CD4-positive, alpha-beta T cell treated with Interleukin-4 for 1 hour (primary cell): ENCODE measurements around the gene FAM20A.
A peak's percentile ranks its signal among the peaks of the same experiment; 100 is the strongest.

Experiments used
- DNase-seq, 2 donors: peaks; one replicate each; pipeline ENCODE4 v3.0.0-alpha.2; 2020 to 2022

The FAM20A gene

DNA sequence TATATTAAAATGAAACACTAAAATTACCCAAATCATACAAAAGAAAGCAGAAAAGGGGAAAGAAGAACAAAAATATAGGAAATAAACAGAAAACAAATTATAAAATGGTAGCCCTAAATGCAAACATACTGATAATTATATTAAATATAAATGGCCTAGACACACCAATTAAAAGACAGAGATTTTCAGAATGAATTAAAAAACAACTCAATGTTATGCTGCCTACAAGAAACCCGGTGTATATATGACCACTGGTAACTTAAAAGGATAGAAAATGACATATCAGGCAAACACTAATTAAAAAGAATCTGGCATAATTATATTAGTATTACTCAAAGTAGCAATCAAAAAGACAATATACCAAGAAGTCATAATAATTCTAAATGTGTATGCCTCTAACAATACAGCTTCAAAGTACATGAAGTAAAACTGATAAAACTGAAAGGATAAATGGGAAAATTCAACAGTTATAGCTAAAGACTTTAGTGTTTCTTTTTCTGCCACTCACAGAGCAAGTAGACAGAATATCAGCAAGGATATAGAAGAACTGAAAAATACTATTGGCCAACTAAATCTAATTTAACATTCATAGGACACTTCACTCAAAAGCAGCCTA is 7.5 kb upstream of the FAM20A start:
- no peak for DNase-seq

DNA sequence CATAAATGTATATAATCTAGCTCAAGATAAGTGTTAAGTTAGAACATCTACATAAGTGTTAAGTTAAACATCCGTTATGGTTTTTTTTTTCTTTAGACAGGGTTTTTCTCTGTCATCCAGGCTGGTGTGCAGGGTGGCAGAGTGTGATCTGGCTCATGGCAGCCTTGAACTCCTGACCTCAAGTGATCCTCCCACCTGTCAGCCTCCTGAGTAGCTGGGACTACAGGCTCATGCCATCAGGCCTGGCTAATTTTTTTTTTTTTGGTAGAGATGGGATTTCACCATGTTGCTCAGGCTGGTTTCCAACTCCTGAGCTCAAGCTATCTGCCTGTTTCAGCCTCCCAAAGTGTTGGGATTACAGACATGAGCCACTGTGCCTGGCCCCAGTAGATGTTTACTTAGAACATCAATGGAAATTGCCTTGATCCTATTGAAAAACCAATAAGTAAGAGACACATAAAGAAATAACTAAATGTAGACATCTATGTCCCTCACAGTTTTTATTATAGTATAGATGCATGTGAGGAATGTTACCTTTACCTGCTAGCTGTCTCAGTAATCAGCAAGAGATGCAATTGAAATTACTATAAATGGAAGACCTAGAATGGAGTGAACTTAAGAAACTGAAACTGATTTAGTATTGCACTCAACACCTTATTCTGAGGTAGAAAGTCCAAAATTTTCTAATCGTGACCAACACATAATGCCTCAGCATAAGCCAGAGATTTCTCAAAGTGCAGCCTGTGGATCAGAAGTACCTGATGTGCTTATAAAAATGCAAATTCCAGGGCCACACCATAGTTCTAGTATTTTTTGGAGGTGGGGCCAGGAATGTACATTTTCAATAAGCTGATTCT is 5.5 kb upstream of the FAM20A start:
- DNase-seq, result no peak

DNA sequence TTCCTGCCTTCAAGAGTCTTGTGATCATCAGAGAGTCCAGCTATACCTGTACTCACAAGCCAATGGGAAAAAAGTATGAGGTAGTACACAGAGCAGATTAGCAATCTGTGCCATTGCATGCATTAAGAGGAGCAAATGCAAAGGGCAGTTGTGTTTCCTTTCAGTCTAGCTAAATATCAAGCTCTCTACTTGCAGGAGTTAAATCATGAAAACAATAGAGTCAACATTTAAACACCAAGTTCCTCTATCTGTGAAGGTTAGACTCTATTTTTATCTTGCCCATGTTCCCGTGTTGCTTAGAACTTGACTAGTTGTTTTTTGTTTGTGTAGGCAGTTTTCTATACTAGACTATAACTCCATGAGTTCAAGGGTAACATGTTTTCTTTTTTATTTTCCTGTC is 4.7 kb upstream of the FAM20A start:
- DNase-seq, result no peak

DNA sequence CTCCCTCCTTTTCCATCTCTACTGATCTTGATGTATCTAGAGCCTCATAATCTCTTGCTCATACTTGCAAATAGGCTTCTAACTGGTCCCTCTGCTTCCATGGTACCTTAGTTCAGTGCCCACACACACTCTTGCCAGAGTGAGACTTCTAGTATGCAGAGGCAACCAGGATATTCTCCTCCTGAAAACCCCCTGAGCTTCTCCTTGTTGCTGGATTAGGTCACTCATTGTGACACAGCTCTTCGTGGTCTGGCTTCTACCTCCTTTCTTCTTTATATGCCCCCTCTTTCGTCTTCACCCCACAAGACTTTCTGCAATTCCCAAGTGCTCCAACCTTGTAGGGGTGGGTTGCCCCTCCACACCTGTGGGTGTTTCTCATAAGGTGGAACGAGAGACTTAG is 2.5 kb upstream of the FAM20A start:
- no peak for DNase-seq

DNA sequence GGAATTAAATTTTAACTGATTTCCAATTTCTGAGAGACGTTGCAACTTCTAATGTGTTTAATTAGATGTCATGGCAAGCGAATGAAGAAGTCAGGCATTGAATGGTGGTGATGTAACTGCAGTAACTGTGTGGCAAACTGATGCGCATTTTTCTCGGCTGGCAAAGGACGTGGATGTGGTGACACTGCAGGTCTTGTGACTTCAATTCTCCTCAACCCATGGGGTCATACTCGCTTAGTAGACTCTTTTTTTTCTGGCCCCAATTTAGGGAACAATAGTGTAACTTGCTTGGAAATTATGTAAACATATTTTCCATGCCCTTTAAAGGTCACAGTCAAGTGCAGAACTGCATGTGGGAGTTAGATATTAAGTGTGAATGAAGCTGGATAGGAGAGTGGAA is 1.9 kb upstream of the FAM20A start:
- DNase-seq, result peak in 1 of 2 donors; percentile 74

DNA sequence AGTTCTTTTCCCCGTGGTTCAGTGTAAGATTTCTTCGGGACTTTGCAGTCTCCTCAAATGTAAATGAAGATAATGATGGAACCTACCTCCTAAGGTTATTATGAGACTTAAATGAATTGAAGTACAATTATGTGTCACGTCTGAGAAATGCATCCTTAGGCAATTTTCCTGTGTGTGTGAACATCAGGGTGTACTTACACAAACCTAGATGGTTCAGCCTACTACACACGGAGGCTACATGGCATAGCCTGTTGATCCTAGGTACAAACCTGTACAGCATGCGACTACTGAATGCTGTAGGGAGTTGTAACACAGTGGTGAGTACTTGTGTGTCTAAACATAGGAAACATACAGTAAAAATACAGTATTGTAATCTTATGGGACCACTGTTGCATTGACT is 1.1 kb upstream of the FAM20A start:
- DNase-seq, result no peak

DNA sequence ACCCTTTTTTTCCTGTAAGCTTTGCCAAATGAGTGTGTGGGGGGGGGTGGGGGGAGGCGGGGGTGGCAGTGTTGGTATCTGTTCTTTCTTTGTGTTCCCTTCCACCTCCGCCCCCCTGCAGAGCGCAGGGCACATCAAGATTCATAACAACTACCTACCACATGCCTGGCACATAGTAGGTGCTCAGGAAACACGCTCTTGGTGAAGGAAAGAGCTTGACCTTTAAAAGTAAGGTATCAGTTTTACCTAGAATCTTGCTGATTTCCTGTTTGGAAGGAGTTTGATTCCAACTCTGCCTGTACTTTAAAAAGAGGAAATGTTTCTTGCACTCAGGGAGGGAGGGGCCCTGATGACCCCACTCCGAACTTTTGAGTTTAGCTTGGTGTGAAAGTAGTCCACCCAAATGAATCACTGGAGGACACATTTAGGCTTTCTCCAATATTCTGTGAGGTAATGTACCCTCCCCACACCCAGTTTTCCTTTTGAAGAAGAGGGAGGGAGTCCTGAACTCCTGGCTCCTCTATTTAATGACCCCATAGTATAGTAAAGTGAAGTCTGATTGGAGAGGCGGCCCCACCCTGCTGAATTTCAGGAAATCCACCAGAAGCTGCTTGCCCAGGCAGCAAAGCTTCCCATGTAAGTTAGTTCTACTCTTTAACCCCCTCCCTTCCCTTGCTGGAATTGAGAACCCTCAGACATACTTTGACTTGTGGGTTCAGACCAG is 560 bp upstream of the FAM20A start:
- DNase-seq, result peak in 1 of 2 donors; percentile 51

DNA sequence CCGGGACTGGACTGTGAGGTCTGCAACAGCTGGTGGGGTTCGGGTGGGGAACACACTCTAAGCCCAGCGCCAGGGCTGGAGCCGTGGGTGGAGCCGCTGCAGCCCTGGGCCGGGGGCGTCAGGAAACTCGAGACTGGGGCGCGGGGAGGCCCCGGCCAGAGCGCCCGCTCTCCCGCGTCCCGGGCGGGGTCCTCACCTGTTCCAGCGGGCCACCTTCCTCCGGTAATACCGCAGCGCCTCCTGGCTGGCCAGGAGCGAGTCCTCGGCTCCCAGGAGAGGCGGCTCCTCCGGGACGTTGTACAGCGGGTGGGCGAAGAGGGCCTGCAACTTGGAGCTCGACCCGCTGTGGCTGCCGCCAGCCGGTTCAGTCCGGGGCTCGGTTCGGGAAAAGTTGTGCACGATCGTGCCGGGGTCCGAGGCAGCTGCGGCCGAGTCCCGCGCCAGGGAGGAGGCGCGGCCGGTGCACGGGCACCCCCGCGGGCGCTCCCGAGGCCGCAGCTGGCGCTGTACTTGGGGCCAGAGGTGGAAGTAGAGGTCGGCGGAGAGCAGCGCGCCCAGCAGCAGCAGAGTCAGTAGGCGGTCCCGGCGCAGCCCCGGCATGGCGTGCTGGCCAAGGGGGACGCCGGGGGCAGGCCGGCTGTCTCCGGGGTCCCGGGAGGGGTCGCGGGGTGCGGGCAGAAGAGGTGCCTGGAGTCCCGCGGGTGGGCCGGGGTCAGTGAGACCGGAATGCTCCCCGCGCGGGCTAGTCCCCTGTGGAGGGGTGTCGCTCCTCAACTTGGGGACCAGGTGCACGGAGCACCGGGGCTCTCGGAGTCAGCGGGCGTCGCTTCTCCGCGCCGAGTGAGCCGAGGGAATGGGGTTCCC is 868 bp downstream of the FAM20A start:
- DNase-seq, result no peak

DNA sequence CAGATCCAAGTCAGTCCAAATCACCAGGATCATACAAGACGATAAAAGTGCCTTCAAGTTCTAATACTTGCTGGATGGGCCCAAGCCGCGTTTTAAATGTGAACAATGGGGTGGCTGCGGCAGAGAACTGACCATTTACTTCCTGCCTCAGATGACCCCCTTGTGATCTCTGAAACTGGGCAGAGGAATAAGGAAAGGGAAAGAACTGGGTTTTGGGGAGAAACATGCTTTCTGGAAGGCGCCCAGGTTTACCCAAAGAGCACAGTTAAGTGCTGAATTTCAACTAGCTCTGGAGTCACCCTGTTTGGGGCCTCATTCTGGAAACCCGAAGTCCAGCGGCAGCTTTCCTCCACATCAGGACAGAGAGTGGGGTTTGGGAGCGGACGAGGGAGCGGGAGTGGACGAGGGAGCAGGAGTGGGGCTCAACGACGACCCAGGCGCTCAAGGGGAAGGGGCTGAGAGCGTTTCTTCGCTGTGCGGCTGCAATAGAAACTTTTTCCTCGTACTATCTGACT is 1.6 kb downstream of the FAM20A start:
- DNase-seq, result no peak

DNA sequence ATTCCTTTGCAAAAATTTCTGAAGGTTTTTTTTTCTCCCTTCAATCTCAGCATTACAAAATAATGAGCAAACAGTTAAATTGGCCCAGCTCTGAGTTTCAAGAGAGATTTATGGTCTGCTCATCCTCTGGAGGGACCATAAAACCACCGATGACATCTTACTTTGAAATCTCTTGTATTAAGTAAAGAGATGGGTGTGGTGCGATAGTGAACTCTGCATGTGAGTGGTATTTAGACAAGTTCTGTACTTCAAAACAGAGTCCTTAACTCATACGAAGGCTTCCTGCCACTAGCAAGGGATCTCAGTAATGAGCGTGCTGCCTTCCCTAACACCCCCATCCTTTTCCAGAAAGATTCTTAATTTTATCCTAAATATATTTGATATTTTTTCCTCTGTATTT is 2.1 kb downstream of the FAM20A start:
- no peak for DNase-seq

DNA sequence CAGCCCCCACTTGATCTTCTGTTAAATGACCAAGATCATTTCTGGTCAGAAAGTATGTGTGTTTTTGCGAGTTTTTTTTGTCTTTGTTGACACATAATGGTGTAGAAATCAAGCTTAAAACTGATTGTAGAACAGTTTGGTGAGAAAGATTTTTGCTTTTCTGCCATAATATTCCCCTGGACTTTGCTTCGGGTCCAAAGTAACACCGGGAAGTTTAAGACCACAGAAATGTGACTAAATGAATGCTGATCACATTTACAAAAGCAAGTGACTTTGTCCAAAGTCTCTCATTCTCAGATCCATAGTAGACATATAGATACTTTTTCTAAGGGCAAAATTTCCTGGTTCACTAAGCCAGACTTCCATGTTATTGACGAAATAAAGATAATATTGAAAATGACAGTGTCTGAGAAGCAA is 2.6 kb downstream of the FAM20A start:
- no peak for DNase-seq

DNA sequence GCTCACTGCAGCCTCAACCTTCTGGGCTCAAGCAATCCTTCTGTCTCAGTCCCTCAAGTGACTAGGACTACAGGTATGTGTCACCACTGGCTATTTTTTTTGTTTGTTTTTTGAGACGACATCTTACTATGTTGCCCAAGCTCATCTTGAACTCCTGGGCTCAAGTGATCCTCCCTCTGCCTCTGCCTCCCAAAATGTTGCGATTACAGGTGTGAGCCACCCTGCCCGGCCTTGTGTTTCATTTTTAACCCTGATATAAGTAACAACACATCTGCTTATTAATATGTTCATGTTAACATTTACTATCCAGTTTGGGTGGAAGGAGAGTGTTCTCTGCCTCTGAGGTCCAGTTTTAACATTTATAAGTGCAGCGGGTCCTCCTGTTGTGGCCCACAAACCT is 3.1 kb downstream of the FAM20A start:
- DNase-seq, result no peak

DNA sequence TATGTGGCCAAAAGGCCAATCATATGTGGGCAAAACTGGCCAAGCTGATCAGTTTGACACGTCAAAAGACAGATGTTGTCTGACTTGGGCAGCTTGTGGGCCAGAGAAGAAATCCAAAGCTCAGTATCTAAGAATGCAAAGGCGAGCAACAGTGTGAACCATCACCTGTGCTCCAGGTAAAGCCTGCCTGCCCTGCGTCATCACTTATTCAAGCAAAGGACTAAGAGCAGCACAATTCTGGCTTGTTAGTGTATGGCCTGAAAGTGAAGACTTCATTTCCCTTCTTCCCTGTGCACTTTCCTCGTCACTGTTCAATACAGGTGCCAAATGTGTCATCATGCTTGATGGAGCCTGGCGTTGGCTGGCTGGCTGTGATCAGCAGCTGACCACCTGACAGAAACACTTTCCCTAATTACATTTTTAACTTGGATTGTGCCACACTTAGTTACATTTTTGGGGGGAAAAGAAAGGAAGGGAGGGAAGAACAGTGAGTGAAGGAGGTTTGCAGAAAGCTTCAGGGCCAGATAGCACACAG is 4.7 kb downstream of the FAM20A start:
- DNase-seq, result no peak

DNA sequence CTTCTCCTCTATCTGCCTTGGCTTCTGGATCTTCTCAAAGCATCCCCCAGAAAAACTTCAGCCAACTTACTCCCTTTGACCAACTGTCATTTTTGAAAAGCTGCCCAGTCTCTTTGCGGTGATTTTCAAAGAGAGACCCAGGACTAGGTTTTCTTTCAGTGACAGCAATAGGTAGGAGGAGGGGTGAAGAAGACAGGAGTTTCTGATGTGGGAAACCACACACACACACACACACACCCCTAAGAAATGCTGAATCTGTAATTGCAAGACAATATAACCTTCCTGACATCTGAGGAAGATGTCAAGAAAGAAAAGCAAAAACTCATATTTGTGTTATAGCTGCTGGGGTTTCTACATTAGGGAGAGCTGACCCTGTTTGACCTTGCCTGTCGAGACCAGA is 5.2 kb downstream of the FAM20A start:
- DNase-seq, result no peak

DNA sequence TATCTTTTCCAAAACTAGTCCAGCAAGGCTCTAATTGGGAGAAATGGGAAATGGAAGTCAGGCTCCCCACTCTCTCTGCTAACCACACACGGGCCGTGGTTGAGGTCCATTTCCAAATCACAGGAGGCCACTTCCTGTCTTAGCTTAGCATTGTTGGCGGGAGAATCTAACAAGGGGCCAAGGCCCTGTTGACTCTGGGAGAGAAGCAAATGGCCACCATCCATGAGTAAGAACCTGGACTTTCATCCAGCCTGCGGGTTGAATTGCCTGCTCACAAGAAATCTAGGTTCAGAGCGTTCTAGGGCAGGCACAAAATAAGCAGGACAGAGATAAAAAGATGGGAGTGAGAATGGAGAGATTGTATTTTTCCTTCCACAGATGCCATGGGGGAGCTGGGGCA is 5.7 kb downstream of the FAM20A start:
- DNase-seq, result no peak

DNA sequence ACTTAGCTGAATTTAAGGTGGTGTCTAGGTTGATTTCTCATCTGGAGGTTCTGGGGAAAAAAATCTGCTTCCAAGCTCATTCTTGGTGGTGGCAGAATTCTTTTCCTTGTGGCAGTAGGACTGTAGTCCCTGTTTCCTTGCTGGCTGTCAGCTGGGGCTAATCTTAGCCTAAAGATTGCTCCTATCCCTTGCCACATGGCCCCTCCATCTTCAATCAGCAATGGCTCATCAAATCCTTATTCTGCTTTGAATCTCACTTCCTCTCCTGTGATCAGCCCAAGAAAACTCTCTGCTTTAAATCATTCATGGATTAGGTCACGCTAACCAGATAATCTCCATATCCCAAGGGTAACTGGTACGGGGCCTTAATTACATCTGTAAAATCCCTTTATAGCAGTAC is 6.6 kb downstream of the FAM20A start:
- no peak for DNase-seq

DNA sequence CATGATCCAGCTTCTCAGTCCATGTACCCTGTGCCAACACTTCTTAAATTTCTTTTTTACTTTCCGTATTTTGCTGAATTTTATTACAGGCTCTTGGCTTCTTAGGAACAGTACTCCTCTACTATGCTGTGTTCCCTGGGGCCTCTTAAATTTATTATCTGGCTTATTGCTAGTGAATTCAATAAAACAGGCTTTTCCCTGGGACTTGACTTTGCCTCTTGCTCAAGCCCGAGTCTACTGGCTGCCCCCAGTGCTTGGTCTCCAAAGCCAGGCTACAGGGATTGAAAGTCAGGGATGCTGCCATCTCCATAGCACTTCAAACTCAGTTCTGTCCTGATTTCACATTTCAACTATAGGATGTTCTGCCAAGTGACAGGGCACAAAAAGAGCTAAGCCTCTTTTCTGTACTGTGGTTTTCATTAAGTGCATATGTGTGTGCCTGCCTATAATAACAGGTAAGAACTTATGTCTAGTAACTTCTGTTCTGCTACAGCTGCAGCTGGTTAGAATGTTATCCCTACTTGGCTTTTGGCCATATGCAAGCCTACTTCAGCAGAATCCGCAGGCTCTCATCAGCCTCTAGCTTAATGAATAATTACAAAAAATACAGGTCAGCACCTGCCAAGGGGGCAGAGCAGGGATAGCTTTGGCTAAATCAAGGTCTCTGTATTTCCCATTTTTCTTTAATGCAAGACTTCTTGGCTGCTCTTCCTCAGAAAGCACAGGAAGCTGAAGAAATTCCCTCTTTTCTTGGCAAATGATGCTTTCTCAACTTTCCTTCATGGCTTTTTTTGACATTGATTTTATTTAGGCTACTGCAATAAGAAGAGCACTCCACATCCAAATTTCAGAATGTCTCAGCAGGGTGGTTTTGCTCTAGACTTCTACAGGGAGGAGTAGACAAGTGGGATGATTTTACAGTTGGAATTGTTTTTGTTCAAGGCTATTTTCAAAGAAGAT is 8.2 kb downstream of the FAM20A start:
- DNase-seq, result no peak

DNA sequence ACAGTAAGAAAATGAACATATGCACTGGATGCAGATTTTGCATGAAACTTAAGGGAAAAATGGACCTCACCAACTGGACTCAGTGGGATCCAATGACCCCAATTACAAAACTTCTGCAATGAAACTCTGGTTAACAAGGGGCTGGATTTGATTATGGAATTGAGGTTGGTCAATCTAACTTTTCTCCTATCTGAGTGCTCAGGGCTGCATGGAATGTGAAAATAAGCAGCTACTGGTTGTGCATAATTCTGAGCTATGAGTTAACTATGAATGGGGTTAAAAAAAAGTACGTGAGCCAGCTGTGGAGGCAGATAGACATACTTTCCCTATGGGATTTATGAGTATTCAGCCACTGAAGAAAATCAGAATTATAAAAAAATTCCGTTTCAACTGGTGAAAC is 9.2 kb downstream of the FAM20A start:
- no peak for DNase-seq

DNA sequence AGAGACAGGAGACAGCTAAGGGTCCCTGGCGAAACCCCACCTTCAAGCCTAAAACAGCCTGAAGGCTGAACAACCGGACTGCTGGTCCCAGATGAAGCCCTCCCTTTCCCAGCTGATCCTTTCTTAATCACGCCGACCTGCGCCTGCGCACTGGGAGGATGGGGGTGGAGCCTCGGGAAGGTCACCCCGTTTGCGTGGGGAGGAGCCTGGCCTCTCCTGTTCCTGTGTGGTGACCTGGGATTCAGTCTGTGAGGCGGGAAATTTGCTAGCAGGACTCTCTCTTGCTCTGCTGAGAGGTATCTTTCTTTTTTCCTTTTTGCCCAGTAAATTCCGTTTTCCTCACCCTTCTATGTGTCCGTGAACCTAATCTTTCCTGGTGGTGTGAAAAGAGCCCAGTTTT is 9.6 kb downstream of the FAM20A start:
- DNase-seq, result no peak

DNA sequence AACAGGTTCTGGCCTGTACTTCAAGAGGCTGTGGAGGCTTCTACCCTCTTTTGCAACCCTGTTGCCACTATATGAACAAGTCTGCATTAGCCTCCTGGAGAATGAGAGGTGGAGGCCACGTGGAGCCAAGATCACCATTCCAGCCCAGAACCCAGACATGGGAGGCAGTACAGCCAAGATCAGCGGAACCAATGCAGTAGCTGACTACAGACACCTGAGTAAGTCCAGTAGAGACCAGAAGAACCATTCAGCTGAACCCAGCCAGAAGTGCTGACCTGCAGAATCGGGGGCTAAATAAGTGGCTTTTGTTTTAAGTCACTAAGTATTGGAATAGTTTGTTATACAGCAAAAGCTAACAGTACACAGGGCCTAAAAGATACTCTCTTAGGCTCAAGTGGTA is 12.1 kb downstream of the FAM20A start:
- no peak for DNase-seq

DNA sequence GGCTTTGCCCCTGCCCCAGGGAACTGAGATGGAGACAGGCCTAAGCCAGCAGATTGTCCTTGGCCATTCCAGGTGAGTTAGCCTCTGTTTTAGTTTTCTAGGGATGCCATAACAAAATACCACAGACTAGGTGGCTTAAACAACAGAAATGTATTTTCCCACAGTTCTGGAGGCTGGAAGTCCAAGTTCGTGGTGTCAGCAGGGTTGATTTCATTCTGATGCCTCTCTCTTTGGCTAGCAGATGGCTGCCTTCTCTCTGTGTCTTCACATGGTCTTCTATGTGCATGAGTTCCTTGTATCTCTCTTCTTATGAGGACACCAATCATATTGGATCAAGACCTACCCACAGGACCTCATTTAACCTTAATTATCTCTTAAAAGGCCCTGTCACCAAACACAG is 12.8 kb downstream of the FAM20A start:
- no peak for DNase-seq
